ENCODE measurements around the gene OR2V2. TPM values are rescaled to one million over a fixed set of nuclear protein-coding genes. Genes with fewer than 3 reads are reported as not detected.
A peak's percentile ranks its signal among the peaks of the same experiment; 100 is the strongest.

Gene OR2V2
- total RNA-seq, 4 donors from 2014 or later, result not detected

GRCh38 chr5:181204113-181204825, 56.9 kb downstream of the OR2V2 start:
- TF ChIP-seq CTCF (IDR thresholded peaks at IDR 0.05), result no peak
- ATAC-seq (ENCODE audit: low FRiP score) (peak; percentile 37), DNase-seq (ENCODE audit: low spot score) (no peak)

- no peak for TF ChIP-seq CTCF (IDR thresholded peaks at IDR 0.05)
- DNase-seq (ENCODE audit: low spot score), result no peak
- peak; percentile 1 for ATAC-seq (ENCODE audit: low FRiP score)
Measured at GRCh38 chr5:181204826-181205760, 57.7 kb downstream of the OR2V2 start, which contains the start of gene TRIM7. TSS of gene TRIM7 (minus strand) at chr5:181205196. CDS start at chr5:181205110, 86 bp downstream.

GRCh38 chr5:181205761-181206649, 58.6 kb downstream of the OR2V2 start:
- peak; percentile 26 for ATAC-seq (ENCODE audit: low FRiP score)
- TF ChIP-seq CTCF (IDR thresholded peaks at IDR 0.05), result no peak
- no peak for DNase-seq (ENCODE audit: low spot score)

- TF ChIP-seq CTCF (IDR thresholded peaks at IDR 0.05), result no peak
- DNase-seq (ENCODE audit: low spot score), result no peak
- peak; percentile 47 for ATAC-seq (ENCODE audit: low FRiP score)
Measured at GRCh38 chr5:181207214-181207959, 60.0 kb downstream of the OR2V2 start.

- DNase-seq (ENCODE audit: low spot score) (no peak), ATAC-seq (ENCODE audit: low FRiP score) (no peak)
- no peak for TF ChIP-seq CTCF (IDR thresholded peaks at IDR 0.05)
Measured at GRCh38 chr5:181207960-181208253, 60.5 kb downstream of the OR2V2 start.

Other genes with a start within 250 kb of the OR2V2 start
- gene BTNL8, start 248.4 kb upstream of the OR2V2 start, total RNA-seq, result 1 to 10 TPM; 1.3 to 8.8 (median 3.0) TPM
- under 1 TPM in 2 of 4 donors, not detected in 2; 0.24 to 0.50 TPM for gene BTNL3, start 158.7 kb upstream of the OR2V2 start, total RNA-seq
- gene BTNL9, start 107.3 kb upstream of the OR2V2 start, total RNA-seq, result 100 to 1,000 TPM in 3 of 4 donors, 10 to 100 TPM in 1; 42.0 to 649 (median 160) TPM
- gene OR2V1, start 16.4 kb upstream of the OR2V2 start, total RNA-seq, result not detected
- gene TRIM7, start 57.6 kb downstream of the OR2V2 start, total RNA-seq, result 1 to 10 TPM in 2 of 4 donors, under 1 TPM in 2; 0.79 to 2.9 (median 1.1) TPM
- 10 to 100 TPM in 3 of 4 donors, 1 to 10 TPM in 1; 9.8 to 16.4 (median 12.6) TPM for gene TRIM41, start 75.7 kb downstream of the OR2V2 start, total RNA-seq
- gene RACK1, start 96.3 kb downstream of the OR2V2 start, total RNA-seq, result 1,000 to 10,000 TPM; 1,928 to 2,385 (median 2,165) TPM
- gene TRIM52, start 113.6 kb downstream of the OR2V2 start, total RNA-seq, result 10 to 100 TPM in 3 of 4 donors, 1 to 10 TPM in 1; 9.8 to 19.7 (median 14.5) TPM
- not detected for gene OR4F3, start 219.7 kb downstream of the OR2V2 start, total RNA-seq